ENCODE data around the gene NCKAP5L. TPM values are rescaled to one million over a fixed set of nuclear protein-coding genes. Genes with fewer than 3 reads are reported as not detected.

Gene NCKAP5L
- total RNA-seq, 1 donor = 40.5 TPM

- Histone ChIP-seq H2AFZ (ENCODE audit: low read length) (no peak overlapping the region), H3K4me2 (ENCODE audit: insufficient read depth, low read length) (no peak overlapping the region), H3K36me3 (ENCODE audit: insufficient read depth, low read length) (peaks cover 16% of the 10 kb centered on the region), H3K4me1 (ENCODE audit: insufficient read depth, low read length) (peaks cover 5% of the 10 kb centered on the region), H4K20me1 (ENCODE audit: insufficient read depth, low read length) (peaks cover 66% of the 10 kb centered on the region), H3K27ac (ENCODE audit: low read depth, low read length) (no peak overlapping the region), H3K79me2 (ENCODE audit: insufficient read depth, low read length) (peaks cover 45% of the 10 kb centered on the region), H3K9me3 (ENCODE audit: low read depth, low read length) (no peaks in the 10 kb centered on the region), H3K27me3 (ENCODE audit: insufficient read depth, low read length) (no peaks in the 10 kb centered on the region), H3K4me3 (ENCODE audit: insufficient read depth, low read length) (no peak overlapping the region)
- no peak for TF ChIP-seq CTCF (IDR thresholded peaks at IDR 0.05; ENCODE audit: extremely low read depth, low read depth, low read length)
- DNase-seq (ENCODE audit: insufficient read length, low spot score, missing footprints) = no peak
These were observed 9.8 kb downstream of the NCKAP5L start for GRCh38 chr12:49818241-49818895.

GRCh38 chr12:49813131-49813530, 15.1 kb downstream of the NCKAP5L start:
- no peaks in the 10 kb centered on the region for H3K36me3 ChIP-seq (ENCODE audit: insufficient read depth, low read length)
- peaks cover 65% of the 10 kb centered on the region for H4K20me1 ChIP-seq (ENCODE audit: insufficient read depth, low read length)
- no peak overlapping the region for H3K27ac ChIP-seq (ENCODE audit: low read depth, low read length)
- H3K27me3 ChIP-seq (ENCODE audit: insufficient read depth, low read length) = no peaks in the 10 kb centered on the region
- no peak overlapping the region for H2AFZ ChIP-seq (ENCODE audit: low read length)
- no peak overlapping the region for H3K4me3 ChIP-seq (ENCODE audit: insufficient read depth, low read length)
- peaks cover 47% of the 10 kb centered on the region for H3K79me2 ChIP-seq (ENCODE audit: insufficient read depth, low read length)
- H3K4me2 ChIP-seq (ENCODE audit: insufficient read depth, low read length) = no peak overlapping the region
- TF ChIP-seq CTCF (IDR thresholded peaks at IDR 0.05; ENCODE audit: extremely low read depth, low read depth, low read length) = no peak
- peak; percentile 23 for DNase-seq (ENCODE audit: insufficient read length, low spot score, missing footprints)
- H3K9me3 ChIP-seq (ENCODE audit: low read depth, low read length) = no peaks in the 10 kb centered on the region
- H3K4me1 ChIP-seq (ENCODE audit: insufficient read depth, low read length) = peaks cover 11% of the 10 kb centered on the region

- no peak for DNase-seq (ENCODE audit: insufficient read length, low spot score, missing footprints)
- no peak for TF ChIP-seq CTCF (IDR thresholded peaks at IDR 0.05; ENCODE audit: extremely low read depth, low read depth, low read length)
- H2AFZ ChIP-seq (ENCODE audit: low read length) = no peak overlapping the region
- no peak overlapping the region for H3K4me3 ChIP-seq (ENCODE audit: insufficient read depth, low read length)
- H3K36me3 ChIP-seq (ENCODE audit: insufficient read depth, low read length) = no peaks in the 10 kb centered on the region
- H3K79me2 ChIP-seq (ENCODE audit: insufficient read depth, low read length) = peaks cover 58% of the 10 kb centered on the region
- peaks cover 72% of the 10 kb centered on the region for H4K20me1 ChIP-seq (ENCODE audit: insufficient read depth, low read length)
- no peak overlapping the region for H3K27ac ChIP-seq (ENCODE audit: low read depth, low read length)
- H3K4me1 ChIP-seq (ENCODE audit: insufficient read depth, low read length) = peaks cover 11% of the 10 kb centered on the region
- no peaks in the 10 kb centered on the region for H3K9me3 ChIP-seq (ENCODE audit: low read depth, low read length)
- no peak overlapping the region for H3K4me2 ChIP-seq (ENCODE audit: insufficient read depth, low read length)
- no peaks in the 10 kb centered on the region for H3K27me3 ChIP-seq (ENCODE audit: insufficient read depth, low read length)
These were observed 16.2 kb downstream of the NCKAP5L start for GRCh38 chr12:49811961-49812401.

GRCh38 chr12:49811136-49811535, 17.1 kb downstream of the NCKAP5L start:
- peaks cover under 1% of the 10 kb centered on the region for H3K36me3 ChIP-seq (ENCODE audit: insufficient read depth, low read length)
- H4K20me1 ChIP-seq (ENCODE audit: insufficient read depth, low read length) = peaks cover 78% of the 10 kb centered on the region
- H3K4me2 ChIP-seq (ENCODE audit: insufficient read depth, low read length) = no peak overlapping the region
- no peaks in the 10 kb centered on the region for H3K9me3 ChIP-seq (ENCODE audit: low read depth, low read length)
- DNase-seq (ENCODE audit: insufficient read length, low spot score, missing footprints) = no peak
- H3K4me1 ChIP-seq (ENCODE audit: insufficient read depth, low read length) = peaks cover 11% of the 10 kb centered on the region
- H3K27me3 ChIP-seq (ENCODE audit: insufficient read depth, low read length) = no peaks in the 10 kb centered on the region
- H2AFZ ChIP-seq (ENCODE audit: low read length) = no peak overlapping the region
- peaks cover 66% of the 10 kb centered on the region for H3K79me2 ChIP-seq (ENCODE audit: insufficient read depth, low read length)
- TF ChIP-seq CTCF (IDR thresholded peaks at IDR 0.05; ENCODE audit: extremely low read depth, low read depth, low read length) = no peak
- no peak overlapping the region for H3K4me3 ChIP-seq (ENCODE audit: insufficient read depth, low read length)
- H3K27ac ChIP-seq (ENCODE audit: low read depth, low read length) = no peak overlapping the region

Measured in osteoblast (primary cell).